ENCODE measurements around the gene FAM43A.

The FAM43A gene

GRCh38 chr3:194675680-194676079 lies 10.0 kb upstream of the FAM43A start:
- DNase-seq (ENCODE audit: low spot score) = no peak

- DNase-seq (ENCODE audit: low spot score) = no peak
Measured at GRCh38 chr3:194676471-194676870, 9.2 kb upstream of the FAM43A start.

GRCh38 chr3:194680888-194681615 lies 4.6 kb upstream of the FAM43A start:
- DNase-seq (ENCODE audit: low spot score) = no peak

- no peak for DNase-seq (ENCODE audit: low spot score)
Measured at GRCh38 chr3:194682189-194682693, 3.4 kb upstream of the FAM43A start.

GRCh38 chr3:194682694-194683310 lies 2.9 kb upstream of the FAM43A start:
- peak; percentile 91 for DNase-seq (ENCODE audit: low spot score)

GRCh38 chr3:194683380-194683779 lies 2.3 kb upstream of the FAM43A start:
- DNase-seq (ENCODE audit: low spot score) = no peak

- DNase-seq (ENCODE audit: low spot score) = no peak
Measured at GRCh38 chr3:194685065-194685717, 492 bp upstream of the FAM43A start.

GRCh38 chr3:194686414-194686815 lies 732 bp downstream of the FAM43A start:
- no peak for DNase-seq (ENCODE audit: low spot score)

- peak; percentile 43 for DNase-seq (ENCODE audit: low spot score)
Measured at GRCh38 chr3:194686816-194687637, 1.3 kb downstream of the FAM43A start.

GRCh38 chr3:194687638-194688199 lies 2.0 kb downstream of the FAM43A start:
- DNase-seq (ENCODE audit: low spot score) = peak; percentile 70

GRCh38 chr3:194688200-194688740 lies 2.6 kb downstream of the FAM43A start:
- DNase-seq (ENCODE audit: low spot score) = no peak

GRCh38 chr3:194688946-194689345 lies 3.3 kb downstream of the FAM43A start:
- no peak for DNase-seq (ENCODE audit: low spot score)

- DNase-seq (ENCODE audit: low spot score) = no peak
Measured at GRCh38 chr3:194689493-194689944, 3.8 kb downstream of the FAM43A start.

- no peak for DNase-seq (ENCODE audit: low spot score)
Measured at GRCh38 chr3:194690501-194691372, 5.1 kb downstream of the FAM43A start.

GRCh38 chr3:194691481-194692283 lies 6.0 kb downstream of the FAM43A start:
- DNase-seq (ENCODE audit: low spot score) = no peak

- no peak for DNase-seq (ENCODE audit: low spot score)
Measured at GRCh38 chr3:194696702-194697101, 11.0 kb downstream of the FAM43A start.

GRCh38 chr3:194702545-194702944 lies 16.9 kb downstream of the FAM43A start:
- no peak for DNase-seq (ENCODE audit: low spot score)

GRCh38 chr3:194705227-194705626 lies 19.5 kb downstream of the FAM43A start:
- no peak for DNase-seq (ENCODE audit: low spot score)

- no peak for DNase-seq (ENCODE audit: low spot score)
Measured at GRCh38 chr3:194705761-194706160, 20.1 kb downstream of the FAM43A start.

GRCh38 chr3:194707147-194707540 lies 21.5 kb downstream of the FAM43A start:
- no peak for DNase-seq (ENCODE audit: low spot score)

Measured in Ammon's horn (tissue), 1 donor.